ENCODE measurements around the gene BCL7C. TPM values are rescaled to one million over a fixed set of nuclear protein-coding genes. Genes with fewer than 3 reads are reported as not detected.

Gene BCL7C
- total and polyA plus RNA-seq, 2 donors from 2014 or later: 40.0 to 77.9 TPM

GRCh38 chr16:30925995-30926811, 32.3 kb upstream of the BCL7C start:
- Histone ChIP-seq H3K4me1 (ENCODE audit: control insufficient read depth in 2 of 3, insufficient read depth in 2 of 3, low read depth in 1 of 3, low read length in 3 of 3) (peaks cover 0 to 4% (median 2%) of the 10 kb centered on the region in 3 donors), H3K4me3 (ENCODE audit: low read length in 3 of 3) (no peak overlapping the region), H3K36me3 (ENCODE audit: control insufficient read depth in 2 of 3, insufficient read depth in 3 of 3, low read length in 3 of 3) (peaks cover 2 to 8% (median 4%) of the 10 kb centered on the region in 3 donors), H3K9ac (ENCODE audit: low read length in 3 of 3) (no peak overlapping the region), H3K27me3 (ENCODE audit: control insufficient read depth, insufficient read depth, low read length) (no peaks in the 10 kb centered on the region), H3K27ac (ENCODE audit: low read depth in 2 of 2, low read length in 2 of 2) (no peak overlapping the region), H3K9me3 (ENCODE audit: control insufficient read depth in 2 of 3, insufficient read depth in 1 of 3, low read length in 3 of 3) (no peaks in the 10 kb centered on the region)
- no peak for TF ChIP-seq CTCF (IDR thresholded peaks at IDR 0.05; ENCODE audit: borderline replicate concordance, extremely low read depth, insufficient read depth)
- DNase-seq (peak in 1 of 5 donors; percentile 58), FAIRE-seq (no peak)
- intact Hi-C loops (cut with DNase I): no loop called here

GRCh38 chr16:30925632-30925987, 31.7 kb upstream of the BCL7C start:
- FAIRE-seq: no peak
- intact Hi-C loops (cut with DNase I): no loop called here
- peaks cover 0 to 2% (median 0%) of the 10 kb centered on the region in 3 donors for H3K36me3 ChIP-seq (ENCODE audit: control insufficient read depth in 2 of 3, insufficient read depth in 3 of 3, low read length in 3 of 3)

GRCh38 chr16:30924913-30925631, 31.2 kb upstream of the BCL7C start:
- Histone ChIP-seq H3K9me3 (ENCODE audit: control insufficient read depth in 2 of 3, insufficient read depth in 1 of 3, low read length in 3 of 3) (no peaks in the 10 kb centered on the region), H3K36me3 (ENCODE audit: control insufficient read depth in 2 of 3, insufficient read depth in 3 of 3, low read length in 3 of 3) (no peaks in the 10 kb centered on the region), H3K27ac (ENCODE audit: low read depth in 2 of 2, low read length in 2 of 2) (no peak overlapping the region), H3K4me3 (ENCODE audit: low read length in 3 of 3) (peak overlapping the region in 1 of 3 donors; percentile 25), H3K9ac (ENCODE audit: low read length in 3 of 3) (peak overlapping the region in 1 of 3 donors; percentile 12), H3K27me3 (ENCODE audit: control insufficient read depth, insufficient read depth, low read length) (no peaks in the 10 kb centered on the region), H3K4me1 (ENCODE audit: control insufficient read depth in 2 of 3, insufficient read depth in 2 of 3, low read depth in 1 of 3, low read length in 3 of 3) (peaks cover 0 to 4% (median 2%) of the 10 kb centered on the region in 3 donors)
- DNase-seq: peak in 1 of 5 donors; percentile 61
- intact Hi-C loops (cut with DNase I): no loop called here
- no peak for TF ChIP-seq CTCF (IDR thresholded peaks at IDR 0.05; ENCODE audit: borderline replicate concordance, extremely low read depth, insufficient read depth)
- FAIRE-seq: no peak

More at GRCh38 chr16:30925632-30925987, 31.7 kb upstream of the BCL7C start:
- peak in 2 of 5 donors; percentile 68 to 78 for DNase-seq
- Histone ChIP-seq H3K9me3 (ENCODE audit: control insufficient read depth in 2 of 3, insufficient read depth in 1 of 3, low read length in 3 of 3) (no peaks in the 10 kb centered on the region), H3K27ac (ENCODE audit: low read depth in 2 of 2, low read length in 2 of 2) (no peak overlapping the region), H3K27me3 (ENCODE audit: control insufficient read depth, insufficient read depth, low read length) (no peaks in the 10 kb centered on the region), H3K9ac (ENCODE audit: low read length in 3 of 3) (no peak overlapping the region), H3K4me1 (ENCODE audit: control insufficient read depth in 2 of 3, insufficient read depth in 2 of 3, low read depth in 1 of 3, low read length in 3 of 3) (peaks cover 0 to 4% (median 2%) of the 10 kb centered on the region in 3 donors), H3K4me3 (ENCODE audit: low read length in 3 of 3) (no peak overlapping the region)
- no peak for TF ChIP-seq CTCF (IDR thresholded peaks at IDR 0.05; ENCODE audit: borderline replicate concordance, extremely low read depth, insufficient read depth)
